Activated CD8-positive, alpha-beta T cell treated with anti-CD3 and anti-CD28 coated beads for 36 hours (primary cell): ENCODE measurements around the gene ARHGAP12. TPM values are rescaled to one million over a fixed set of nuclear protein-coding genes. Genes with fewer than 3 reads are reported as not detected.

ENCODE experiments used
- ATAC-seq: fragments of 200-7000 bp; cut with Tn5 transposase; one replicate; pipeline ENCODE4 v1.10.0; 2021; ENCODE audit warnings: mild to moderate bottlenecking, moderate library complexity
- CTCF ChIA-PET: fragments of 350-600 bp; sonication (Branson Sonifier 250); formaldehyde crosslinking; loops from one replicate; lab custom pipeline; 2021; ENCODE audit warnings: antibody characterized with exemption; lab: Charles Lee
- POLR2A ChIA-PET: fragments of 350-600 bp; sonication (Branson Sonifier 250); formaldehyde crosslinking; loops from one replicate; lab custom pipeline; 2021; ENCODE audit warnings: antibody characterized with exemption; lab: Charles Lee
- DNase-seq: peaks from one replicate; pipeline ENCODE4 v3.0.0-alpha.2; 2020
- H3K27ac Mint-ChIP-seq: one replicate; pipeline ENCODE4 v1.8.0; 2021; ENCODE audit warnings: mild to moderate bottlenecking, mixed read lengths
- H3K27me3 Mint-ChIP-seq: one replicate; pipeline ENCODE4 v1.8.0; 2021; ENCODE audit warnings: mixed read lengths
- H3K36me3 Mint-ChIP-seq: one replicate; pipeline ENCODE4 v1.8.0; 2021; ENCODE audit warnings: low read depth, mixed read lengths
- H3K4me1 Mint-ChIP-seq: one replicate; pipeline ENCODE4 v1.8.0; 2021; ENCODE audit warnings: low read depth, mixed read lengths
- H3K4me3 Mint-ChIP-seq: one replicate; pipeline ENCODE4 v1.8.0; 2021; ENCODE audit warnings: mild to moderate bottlenecking, moderate library complexity, mixed read lengths
- H3K9me3 Mint-ChIP-seq: one replicate; pipeline ENCODE4 v1.8.0; 2021; ENCODE audit warnings: mixed read lengths
- CTCF ChIP-seq: fragments of 200-600 bp; IDR thresholded peaks from one replicate; pipeline ENCODE4 v1.8.0; 2022; ENCODE audit warnings: antibody characterized with exemption, mild to moderate bottlenecking
- intact Hi-C: fragments of 100-400 bp; cut with micrococcal nuclease; formaldehyde crosslinking; loops from one replicate; pipeline ENCODE4 v1.10.0; 2022
- total RNA-seq, 2 experiments: library from RNA; stranded (reverse); gene quantifications; one replicate each; pipeline ENCODE4 v1.2.3, GENCODE V29; 2021

ARHGAP12 gene
- total RNA-seq, 2 experiments from 2014 or later: 4.0 to 4.3 TPM

DNA sequence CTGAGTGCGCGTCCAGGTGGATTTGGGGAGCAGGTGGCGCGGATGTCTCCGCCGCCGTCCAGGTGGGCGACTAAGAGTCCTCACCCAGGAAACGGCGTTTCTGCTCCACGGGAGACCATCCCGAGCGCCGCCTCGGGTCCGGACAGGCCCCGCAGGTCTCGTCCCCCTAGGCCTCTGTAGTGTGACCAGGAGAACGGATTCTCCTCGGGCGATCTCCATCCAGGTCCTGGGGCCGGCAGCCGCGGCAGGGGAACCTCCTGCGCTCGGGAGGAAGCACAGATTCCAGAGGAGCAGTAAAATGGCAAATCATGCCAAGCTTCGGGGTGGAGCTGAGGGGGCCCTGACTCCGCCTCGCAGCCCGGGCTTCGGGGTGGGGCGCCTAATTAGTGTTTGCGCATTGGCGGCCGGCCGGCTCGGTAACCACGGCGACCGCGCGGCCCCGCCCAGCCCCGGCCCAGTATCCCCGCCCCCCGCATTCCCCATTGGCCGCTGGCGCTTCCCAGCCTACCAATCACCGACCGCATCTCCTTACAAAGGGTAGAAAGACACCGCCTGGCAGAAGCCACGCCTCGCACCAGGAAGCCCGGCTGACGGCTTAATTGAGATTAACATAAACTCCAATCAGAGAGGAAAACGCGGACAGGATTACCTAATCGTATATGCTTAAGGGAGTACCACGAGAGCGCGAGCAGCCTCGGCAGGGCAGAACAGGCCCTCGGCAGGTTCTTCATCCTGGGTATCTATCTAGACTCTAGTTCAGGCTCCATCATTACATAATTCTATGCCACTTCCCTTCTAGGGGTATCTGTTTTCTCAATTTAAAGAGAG, 168.6 kb downstream of the ARHGAP12 start:
- Mint-ChIP-seq H3K27me3 (no peaks in the 10 kb centered on the region), H3K4me1 (peaks cover 17% of the 10 kb centered on the region)

GRCh38 chr10:31759124-31759798, 169.4 kb downstream of the ARHGAP12 start:
- H3K36me3 Mint-ChIP-seq: no peaks in the 10 kb centered on the region
- H3K27me3 Mint-ChIP-seq: no peaks in the 10 kb centered on the region
- TF ChIP-seq CTCF: no peak
- peak overlapping the region; percentile 97 for H3K27ac Mint-ChIP-seq
- intact Hi-C loops: loop anchor here (10.0 kb wide), 1 partner anchor 434 kb away; no protein-coding TSS in a partner anchor
- DNase-seq: peak; percentile 87
- peak overlapping the region; percentile 90 for H3K4me3 Mint-ChIP-seq
- peak; percentile 37 for ATAC-seq
- peaks cover 17% of the 10 kb centered on the region for H3K4me1 Mint-ChIP-seq
- CTCF ChIA-PET: interaction anchor here (0.6 kb wide), 1 partner anchor 11 kb away, joined by 3 read pairs; no protein-coding TSS in a partner anchor
- POLR2A ChIA-PET: interaction anchor here (0.8 to 2.4 kb wide), 3 partner anchors 8 to 14 kb away, joined by 5 to 16 read pairs (median 5); no protein-coding TSS in a partner anchor
- no peaks in the 10 kb centered on the region for H3K9me3 Mint-ChIP-seq

More for the DNA sequence above, 168.6 kb downstream of the ARHGAP12 start:
- peak; percentile 94 for ATAC-seq
- intact Hi-C loops: loop anchor here (10.0 kb wide), 1 partner anchor 435 kb away; no protein-coding TSS in a partner anchor
- H3K9me3 Mint-ChIP-seq: peaks cover 2% of the 10 kb centered on the region
- POLR2A ChIA-PET: interaction anchor here (0.6 to 1.4 kb wide), 6 partner anchors 8 to 85 kb away, joined by 3 to 5 read pairs (median 3); no protein-coding TSS in a partner anchor
- peak; percentile 96 for DNase-seq
- no peak for TF ChIP-seq CTCF
- CTCF ChIA-PET: interaction anchor here (0.6 to 1.1 kb wide), 2 partner anchors 10 kb away, joined by 3 to 4 read pairs; no protein-coding TSS in a partner anchor
- peak overlapping the region; percentile 90 for H3K4me3 Mint-ChIP-seq
- peak overlapping the region; percentile 90 for H3K27ac Mint-ChIP-seq
- H3K36me3 Mint-ChIP-seq: no peaks in the 10 kb centered on the region

DNA sequence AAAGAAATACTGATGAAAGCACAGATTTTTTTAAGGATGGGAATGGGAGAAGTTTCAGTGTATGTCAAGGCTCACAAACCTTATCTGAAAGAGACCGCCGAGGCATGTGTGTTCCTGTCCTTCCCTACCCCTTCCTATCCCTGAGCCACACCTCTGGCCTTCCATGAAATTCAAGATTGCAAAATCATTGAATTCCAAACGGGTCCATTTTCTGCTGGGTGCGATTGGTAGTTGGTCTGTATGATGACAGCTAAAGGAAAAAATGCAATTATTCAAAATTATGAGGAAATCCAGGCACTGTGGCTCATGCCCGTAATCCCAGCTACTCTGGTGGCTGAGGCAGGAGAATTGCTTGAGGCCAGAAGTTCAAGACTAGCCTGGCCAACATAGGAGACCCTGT, 170.1 kb downstream of the ARHGAP12 start:
- ChIA-PET CTCF (no interaction called here), POLR2A (interaction anchor here (2.4 kb wide), 1 partner anchor 13 kb away, joined by 16 read pairs; no protein-coding TSS in a partner anchor)
- no peaks in the 10 kb centered on the region for H3K9me3 Mint-ChIP-seq
- H3K36me3 Mint-ChIP-seq: no peaks in the 10 kb centered on the region
- intact Hi-C loops: loop anchor here (10.0 kb wide), 1 partner anchor 434 kb away; no protein-coding TSS in a partner anchor
- no peak for DNase-seq
- peaks cover 17% of the 10 kb centered on the region for H3K4me1 Mint-ChIP-seq
- H3K4me3 Mint-ChIP-seq: no peak overlapping the region
- no peaks in the 10 kb centered on the region for H3K27me3 Mint-ChIP-seq
- no peak for TF ChIP-seq CTCF
- no peak for ATAC-seq
- H3K27ac Mint-ChIP-seq: no peak overlapping the region

DNA sequence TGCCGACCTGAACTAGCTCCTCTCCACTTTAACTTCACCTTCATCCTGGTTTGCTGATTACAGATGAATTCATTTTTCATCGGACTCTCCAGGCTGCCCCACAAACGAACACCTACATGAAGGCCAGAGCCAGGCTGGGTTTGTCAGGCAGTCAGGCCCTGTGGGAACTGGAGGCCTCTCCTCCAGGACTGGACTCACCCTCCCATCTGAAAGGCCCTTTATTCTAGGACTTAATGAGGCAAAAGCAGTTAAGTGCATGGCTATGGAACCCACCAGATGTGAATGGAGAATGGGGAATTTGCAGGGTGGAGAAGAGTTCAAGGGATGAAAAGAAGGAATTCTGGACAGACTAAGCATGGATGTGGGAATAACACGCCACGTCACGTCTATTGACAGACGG, 170.8 kb downstream of the ARHGAP12 start:
- no peaks in the 10 kb centered on the region for H3K36me3 Mint-ChIP-seq
- peaks cover 17% of the 10 kb centered on the region for H3K4me1 Mint-ChIP-seq
- no peak for TF ChIP-seq CTCF
- no peak overlapping the region for H3K4me3 Mint-ChIP-seq
- CTCF ChIA-PET: interaction anchor here (1.8 kb wide), 1 partner anchor 12 kb away, joined by 7 read pairs; no protein-coding TSS in a partner anchor
- no peak for ATAC-seq
- intact Hi-C loops: loop anchor here (10.0 kb wide), 1 partner anchor 433 kb away; no protein-coding TSS in a partner anchor
- no peaks in the 10 kb centered on the region for H3K9me3 Mint-ChIP-seq
- H3K27me3 Mint-ChIP-seq: no peaks in the 10 kb centered on the region
- DNase-seq: no peak
- H3K27ac Mint-ChIP-seq: no peak overlapping the region
- POLR2A ChIA-PET: interaction anchor here (2.4 kb wide), 1 partner anchor 12 kb away, joined by 16 read pairs; no protein-coding TSS in a partner anchor
